CD14-positive monocyte (primary cell): Measurements from ENCODE around the gene SLFN12L. TPM values are rescaled to one million over a fixed set of nuclear protein-coding genes. Genes with fewer than 3 reads are reported as not detected.

Experiments used
- DNase-seq, 3 donors: peaks; one replicate each; pipeline ENCODE4 v3.0.0-alpha.2; 2011 to 2022
- H2AFZ ChIP-seq: 2 replicates; pipeline ENCODE4 v1.6.0; 2012; ENCODE audit warnings: mild to moderate bottlenecking, low read depth, low read length, inconsistent platforms; ENCODE audit not compliant: insufficient read depth, poor library complexity, severe bottlenecking
- H3K27ac ChIP-seq, 2 donors: 1 replicate in 1 of 2; 2 replicates in 1 of 2; pipeline ENCODE4 v1.5.1; 2012 to 2013; ENCODE audit warnings: low read length in 2 of 2, control low read depth in 1 of 2, inconsistent platforms in 1 of 2, low read depth in 1 of 2, mild to moderate bottlenecking in 1 of 2
- H3K27me3 ChIP-seq, 2 donors: one replicate each; pipeline versions ENCODE4 v1.6.0 to v1.6.1; 2011 to 2013; ENCODE audit warnings: low read length in 2 of 2; ENCODE audit not compliant: control insufficient read depth in 2 of 2, insufficient read depth in 2 of 2
- H3K36me3 ChIP-seq, 2 donors: replicated peaks in 1 of 2; 1 replicate in 1 of 2; 2 replicates in 1 of 2; pipeline versions ENCODE4 v1.5.1 to v1.6.1; 2012 to 2013; ENCODE audit warnings: low read length in 2 of 2, control low read depth in 1 of 2, inconsistent platforms in 1 of 2, mild to moderate bottlenecking in 1 of 2; ENCODE audit not compliant: insufficient read depth in 2 of 2, control insufficient read depth in 1 of 2
- H3K4me1 ChIP-seq, 2 donors: 1 replicate in 1 of 2; 2 replicates in 1 of 2; pipeline versions ENCODE4 v1.5.1 to v1.6.1; 2012 to 2013; ENCODE audit warnings: low read length in 2 of 2, control low read depth in 1 of 2, inconsistent platforms in 1 of 2, mild to moderate bottlenecking in 1 of 2, moderate library complexity in 1 of 2; ENCODE audit not compliant: insufficient read depth in 2 of 2, control insufficient read depth in 1 of 2
- H3K4me2 ChIP-seq: replicated peaks from 2 replicates; pipeline ENCODE3; 2012; ENCODE audit warnings: low read length, moderate library complexity, mild to moderate bottlenecking; ENCODE audit not compliant: poor library complexity, severe bottlenecking; ENCODE audit errors: extremely low read depth
- H3K4me3 ChIP-seq, 3 experiments: fragments of 200-600 bp in 1 of 3; sonication (generic) in 1 of 3; replicated peaks in 1 of 3; 1 replicate in 2 of 3; 2 replicates in 1 of 3; pipeline ENCODE4 v1.5.1; 2011 to 2013; ENCODE audit warnings: low read length in 3 of 3, mild to moderate bottlenecking in 3 of 3, control low read depth in 2 of 3, low read depth in 2 of 3, inconsistent platforms in 1 of 3, moderate library complexity in 1 of 3
- H3K79me2 ChIP-seq: 2 replicates; pipeline ENCODE4 v1.6.0; 2012; ENCODE audit warnings: mild to moderate bottlenecking, control low read depth, inconsistent platforms, low read length, moderate library complexity; ENCODE audit not compliant: insufficient read depth
- H3K9ac ChIP-seq: 2 replicates; pipeline ENCODE4 v1.6.0; 2017; ENCODE audit warnings: low read length, mild to moderate bottlenecking; ENCODE audit not compliant: insufficient read depth, poor library complexity, severe bottlenecking
- H3K9me3 ChIP-seq, 2 donors: replicated peaks in 1 of 2; 1 replicate in 1 of 2; 2 replicates in 1 of 2; pipeline versions ENCODE4 v1.5.1 to v1.6.1; 2012 to 2013; ENCODE audit warnings: low read length in 2 of 2, control low read depth in 1 of 2; ENCODE audit not compliant: control insufficient read depth in 1 of 2, insufficient read depth in 1 of 2
- H4K20me1 ChIP-seq: 2 replicates; pipeline ENCODE4 v1.6.0; 2012; ENCODE audit warnings: mild to moderate bottlenecking, low read length, control low read depth, moderate library complexity; ENCODE audit not compliant: insufficient read depth
- H3K27ac Mint-ChIP-seq, 7 donors: one replicate each; pipeline ENCODE4 v1.8.0; 2020; ENCODE audit warnings: mild to moderate bottlenecking in 7 of 7, mixed read lengths in 7 of 7, moderate library complexity in 6 of 7, inconsistent platforms in 2 of 7
- H3K27me3 Mint-ChIP-seq, 3 donors: one replicate each; pipeline ENCODE4 v1.8.0; 2021 to 2022; ENCODE audit warnings: low read depth in 3 of 3, mild to moderate bottlenecking in 3 of 3, mixed read lengths in 3 of 3, moderate library complexity in 3 of 3, inconsistent platforms in 1 of 3
- H3K36me3 Mint-ChIP-seq, 2 donors: one replicate each; pipeline ENCODE4 v1.8.0; 2020; ENCODE audit warnings: mixed read lengths in 2 of 2, inconsistent platforms in 1 of 2, mild to moderate bottlenecking in 1 of 2
- H3K4me1 Mint-ChIP-seq: one replicate; pipeline ENCODE4 v1.8.0; 2020; ENCODE audit warnings: mild to moderate bottlenecking, mixed read lengths
- H3K4me3 Mint-ChIP-seq, 2 donors: one replicate each; pipeline ENCODE4 v1.8.0; 2020; ENCODE audit warnings: mild to moderate bottlenecking in 2 of 2, mixed read lengths in 2 of 2, moderate library complexity in 1 of 2
- H3K9me3 Mint-ChIP-seq, 7 donors: one replicate each; pipeline ENCODE4 v1.8.0; 2020 to 2022; ENCODE audit warnings: mixed read lengths in 7 of 7, mild to moderate bottlenecking in 6 of 7, moderate library complexity in 6 of 7, inconsistent platforms in 2 of 7
- WGBS: methylation state at CpG from one replicate; pipeline ENCODE4 v1.1.5; 2013; ENCODE audit warnings: missing lambda C conversion rate; ENCODE audit not compliant: insufficient coverage; 5-methylcytosine and 5-hydroxymethylcytosine counted together
- intact Hi-C, 2 donors: fragments of 100-400 bp; cut with micrococcal nuclease; formaldehyde crosslinking; loops; one replicate each; pipeline versions ENCODE4 v1.15.0 to v1.15.1; 2023
- polyA plus RNA-seq, 3 donors: library from polyadenylated mRNA; depleted of rRNA in 1 of 3; unstranded in 2 of 3; stranded (reverse) in 1 of 3; fragments of 300-500 nt in 2 of 3; fragments of >200 nt in 1 of 3; fragmentation: Illumina TruSeq in 2 of 3; gene quantifications; 1 replicate in 2 of 3; 2 replicates in 1 of 3; pipeline ENCODE4 v1.2.3, GENCODE V29; 2012 to 2021
- TF ChIP-seq, protein P1 (sequence below): fragments of 200-600 bp; IDR thresholded peaks from one replicate; pipeline ENCODE4 v1.8.0; 2022; ENCODE audit warnings: antibody characterized with exemption, mild to moderate bottlenecking

Gene SLFN12L
- polyA plus RNA-seq, 3 donors = 0.14 to 0.25 (median 0.24) TPM

DNA sequence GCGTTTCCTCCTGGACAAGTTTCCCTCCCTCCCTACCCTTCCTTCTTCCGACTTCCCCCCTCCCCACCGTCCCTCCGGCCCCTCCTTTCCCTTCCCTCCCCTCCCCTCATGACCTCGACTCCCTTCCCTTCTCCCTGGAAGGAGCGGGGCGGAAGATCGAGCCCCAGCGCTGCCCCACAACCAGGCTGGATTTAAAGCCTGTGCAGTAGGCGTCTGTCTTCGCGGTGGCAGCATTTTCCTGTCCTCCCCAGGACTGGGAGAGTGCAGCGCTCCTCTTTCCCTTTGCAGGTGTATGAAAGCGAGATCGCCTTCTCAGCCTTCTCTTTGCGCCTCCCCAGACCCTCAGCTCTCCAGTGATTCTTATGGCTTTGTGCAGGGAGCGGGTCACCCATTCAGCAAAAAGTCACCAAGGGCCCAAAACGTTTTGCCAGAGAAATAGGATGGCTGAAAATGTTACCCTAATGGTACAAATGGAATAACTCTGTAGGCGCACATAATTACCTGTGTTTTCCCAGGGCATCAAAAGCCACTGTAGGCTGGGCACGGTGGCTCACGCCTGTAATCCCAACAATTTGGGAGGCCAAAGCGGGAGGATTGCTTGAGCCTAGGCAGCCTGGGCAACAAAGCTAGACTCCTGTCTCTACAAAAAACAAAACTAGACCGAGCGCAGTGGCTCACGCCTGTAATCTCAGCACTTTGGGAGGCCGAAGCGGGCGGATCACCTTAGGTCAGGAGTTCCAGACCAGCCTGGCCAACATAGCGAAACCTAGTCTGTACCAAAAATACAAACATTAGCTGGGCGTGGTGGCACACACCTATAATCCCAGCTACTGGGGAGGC is 40.8 kb downstream of the SLFN12L start:
- H3K9ac ChIP-seq = no peak overlapping the region
- no peak overlapping the region for H3K27ac ChIP-seq
- H3K27ac Mint-ChIP-seq = no peak overlapping the region
- DNase-seq = no peak
- peaks cover 12 to 22% of the 10 kb centered on the region in 2 donors for H3K4me1 ChIP-seq
- no peak overlapping the region for H3K4me3 ChIP-seq
- no peaks in the 10 kb centered on the region for H4K20me1 ChIP-seq
- H3K27me3 Mint-ChIP-seq = peaks cover 79 to 94% (median 89%) of the 10 kb centered on the region in 3 donors
- H3K9me3 Mint-ChIP-seq = peaks cover 5 to 53% (median 24%) of the 10 kb centered on the region in 7 donors
- H2AFZ ChIP-seq = no peak overlapping the region
- no peaks in the 10 kb centered on the region for H3K79me2 ChIP-seq
- H3K9me3 ChIP-seq = peaks cover 0 to 46% of the 10 kb centered on the region in 2 donors
- TF ChIP-seq, protein P1, sequence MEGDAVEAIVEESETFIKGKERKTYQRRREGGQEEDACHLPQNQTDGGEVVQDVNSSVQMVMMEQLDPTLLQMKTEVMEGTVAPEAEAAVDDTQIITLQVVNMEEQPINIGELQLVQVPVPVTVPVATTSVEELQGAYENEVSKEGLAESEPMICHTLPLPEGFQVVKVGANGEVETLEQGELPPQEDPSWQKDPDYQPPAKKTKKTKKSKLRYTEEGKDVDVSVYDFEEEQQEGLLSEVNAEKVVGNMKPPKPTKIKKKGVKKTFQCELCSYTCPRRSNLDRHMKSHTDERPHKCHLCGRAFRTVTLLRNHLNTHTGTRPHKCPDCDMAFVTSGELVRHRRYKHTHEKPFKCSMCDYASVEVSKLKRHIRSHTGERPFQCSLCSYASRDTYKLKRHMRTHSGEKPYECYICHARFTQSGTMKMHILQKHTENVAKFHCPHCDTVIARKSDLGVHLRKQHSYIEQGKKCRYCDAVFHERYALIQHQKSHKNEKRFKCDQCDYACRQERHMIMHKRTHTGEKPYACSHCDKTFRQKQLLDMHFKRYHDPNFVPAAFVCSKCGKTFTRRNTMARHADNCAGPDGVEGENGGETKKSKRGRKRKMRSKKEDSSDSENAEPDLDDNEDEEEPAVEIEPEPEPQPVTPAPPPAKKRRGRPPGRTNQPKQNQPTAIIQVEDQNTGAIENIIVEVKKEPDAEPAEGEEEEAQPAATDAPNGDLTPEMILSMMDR = no peak
- no peaks in the 10 kb centered on the region for H3K36me3 ChIP-seq
- intact Hi-C loops = loop anchor here in 1 of 2 donors (10.0 kb wide), 1 partner anchor 1438 kb away; the partner anchor contains the start of gene LHX1
- WGBS = 18% methylated on average over 19 of the region's 30 CpGs
- H3K27me3 ChIP-seq = peaks cover 77 to 89% of the 10 kb centered on the region in 2 donors
- H3K4me1 Mint-ChIP-seq = peaks cover 30% of the 10 kb centered on the region
- peak overlapping the region; percentile 16 to 81 for H3K4me3 Mint-ChIP-seq
- peaks cover 12 to 28% of the 10 kb centered on the region in 2 donors for H3K36me3 Mint-ChIP-seq
- no peak overlapping the region for H3K4me2 ChIP-seq

DNA sequence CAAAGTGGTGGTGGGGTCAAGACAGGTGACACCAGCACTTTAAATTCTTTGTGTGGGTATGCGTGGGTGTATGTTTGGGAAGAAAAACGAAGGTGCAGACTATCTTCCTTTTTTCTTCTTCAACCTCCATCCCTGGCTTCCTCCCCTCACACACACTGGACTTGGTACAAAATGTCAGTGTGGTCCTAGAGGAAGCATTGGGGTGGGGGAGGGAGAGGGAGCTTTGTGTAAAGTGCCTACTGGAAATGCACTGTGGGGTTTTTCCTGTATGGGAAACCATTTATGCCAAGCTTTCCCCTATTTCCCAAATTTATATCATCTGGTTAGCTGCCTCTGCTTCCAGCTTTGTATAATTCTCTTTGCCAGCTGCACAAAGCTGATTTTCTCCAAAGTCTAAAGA is 44.4 kb downstream of the SLFN12L start:
- Mint-ChIP-seq H3K36me3 (peaks cover 32 to 39% of the 10 kb centered on the region in 2 donors), H3K27me3 (peaks cover 93 to 98% (median 94%) of the 10 kb centered on the region in 3 donors), H3K27ac (no peak overlapping the region), H3K4me1 (peaks cover 49% of the 10 kb centered on the region), H3K4me3 (peak overlapping the region in 1 of 2 donors; percentile 96), H3K9me3 (peaks cover 10 to 69% (median 46%) of the 10 kb centered on the region in 7 donors)
- Histone ChIP-seq H3K27me3 (peaks cover 96 to 100% of the 10 kb centered on the region in 2 donors), H3K36me3 (no peaks in the 10 kb centered on the region), H3K27ac (no peak overlapping the region), H3K9ac (no peak overlapping the region), H3K9me3 (peaks cover 17 to 75% of the 10 kb centered on the region in 2 donors), H3K4me1 (peaks cover 16 to 38% of the 10 kb centered on the region in 2 donors), H3K79me2 (no peaks in the 10 kb centered on the region), H3K4me2 (no peak overlapping the region), H4K20me1 (no peaks in the 10 kb centered on the region), H3K4me3 (no peak overlapping the region), H2AFZ (no peak overlapping the region)
- no CpG with 5 or more reads among the region's 2 CpGs for WGBS
- intact Hi-C loops = loop anchor here in 1 of 2 donors (10.0 kb wide), 1 partner anchor 1442 kb away; the partner anchor contains the start of gene LHX1
- DNase-seq = no peak
- TF ChIP-seq, protein P1 = no peak
